Stimulated activated CD4-positive, alpha-beta T cell treated with anti-CD3 and anti-CD28 coated beads, Interleukin-4, amount 100 ng/mL, for 48 hours (primary cell): ENCODE measurements around the gene WBP1.

ENCODE experiments used
- DNase-seq, 2 donors: peaks; one replicate each; pipeline ENCODE4 v3.0.0-alpha.2; 2020; ENCODE audit warnings: low read depth in 2 of 2

Gene WBP1

GRCh38 chr2:74502720-74503505 lies 44.7 kb downstream of the WBP1 start:
- DNase-seq = peak in 1 of 2 donors; percentile 39

DNA sequence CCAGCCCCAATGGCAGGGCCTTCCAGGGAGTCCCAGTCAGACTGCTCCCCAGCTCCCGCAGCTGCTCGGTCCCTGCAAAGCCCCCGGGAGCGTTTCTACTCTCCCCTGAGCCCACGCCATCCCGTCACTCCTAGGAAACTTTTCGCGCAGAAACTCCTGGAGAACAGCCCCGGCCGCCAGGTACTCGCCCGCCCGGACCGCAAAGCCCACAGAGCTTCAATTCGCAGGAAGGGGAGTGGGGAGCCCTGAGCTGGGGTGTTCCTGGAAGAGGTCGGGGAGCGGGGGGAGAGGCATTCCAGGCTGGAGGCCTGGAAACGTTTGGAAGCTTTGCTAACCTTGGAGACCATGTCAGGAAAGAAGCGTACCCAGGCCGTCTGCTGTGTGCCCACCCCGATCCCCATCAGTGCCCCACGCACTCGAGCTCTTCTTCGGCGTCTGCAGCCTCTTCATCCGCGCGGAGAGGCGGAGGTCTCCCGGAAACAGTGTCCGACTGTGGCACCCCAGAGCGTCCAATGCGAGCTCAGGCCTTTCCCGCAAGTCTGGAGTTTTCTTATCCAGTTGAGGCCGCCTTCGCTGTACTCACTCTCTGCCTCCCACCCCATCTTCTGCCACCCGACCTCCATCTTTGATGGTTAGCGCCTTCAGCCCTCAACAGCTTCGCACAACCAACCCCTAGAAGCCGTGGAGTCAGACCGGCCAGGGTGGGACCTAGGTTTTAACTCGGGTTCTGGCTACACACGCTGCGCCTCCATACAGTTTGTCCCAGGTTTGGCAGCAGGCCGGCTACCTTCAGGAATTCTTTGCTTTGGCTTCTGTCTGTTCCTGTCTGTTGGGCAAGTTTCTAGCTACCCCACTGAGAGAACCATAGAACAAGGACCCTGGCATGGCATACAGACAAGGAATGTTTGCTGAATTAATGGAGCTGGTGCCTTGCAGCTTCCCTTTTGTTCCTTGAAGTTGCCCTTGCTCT lies 45.6 kb downstream of the WBP1 start:
- DNase-seq = no peak

DNA sequence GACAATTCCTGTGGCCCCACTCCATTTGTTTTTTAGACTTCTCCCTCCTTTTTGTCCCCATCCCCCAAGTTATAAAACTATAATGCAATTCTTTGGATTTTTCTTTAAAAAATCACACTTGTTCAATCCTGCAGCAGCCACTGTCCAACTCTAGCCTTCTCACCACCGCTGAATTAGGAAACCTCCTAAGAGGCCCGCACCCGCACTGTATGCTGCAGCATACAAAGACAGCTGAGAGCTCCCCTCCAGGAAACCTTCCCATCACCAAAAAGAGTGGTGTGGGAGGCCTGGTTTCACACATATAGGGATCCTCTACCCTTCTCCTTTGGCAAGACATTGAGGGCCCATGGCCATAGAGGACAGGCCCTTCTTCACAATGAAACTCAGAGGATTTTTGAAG lies 46.4 kb downstream of the WBP1 start:
- DNase-seq = no peak

DNA sequence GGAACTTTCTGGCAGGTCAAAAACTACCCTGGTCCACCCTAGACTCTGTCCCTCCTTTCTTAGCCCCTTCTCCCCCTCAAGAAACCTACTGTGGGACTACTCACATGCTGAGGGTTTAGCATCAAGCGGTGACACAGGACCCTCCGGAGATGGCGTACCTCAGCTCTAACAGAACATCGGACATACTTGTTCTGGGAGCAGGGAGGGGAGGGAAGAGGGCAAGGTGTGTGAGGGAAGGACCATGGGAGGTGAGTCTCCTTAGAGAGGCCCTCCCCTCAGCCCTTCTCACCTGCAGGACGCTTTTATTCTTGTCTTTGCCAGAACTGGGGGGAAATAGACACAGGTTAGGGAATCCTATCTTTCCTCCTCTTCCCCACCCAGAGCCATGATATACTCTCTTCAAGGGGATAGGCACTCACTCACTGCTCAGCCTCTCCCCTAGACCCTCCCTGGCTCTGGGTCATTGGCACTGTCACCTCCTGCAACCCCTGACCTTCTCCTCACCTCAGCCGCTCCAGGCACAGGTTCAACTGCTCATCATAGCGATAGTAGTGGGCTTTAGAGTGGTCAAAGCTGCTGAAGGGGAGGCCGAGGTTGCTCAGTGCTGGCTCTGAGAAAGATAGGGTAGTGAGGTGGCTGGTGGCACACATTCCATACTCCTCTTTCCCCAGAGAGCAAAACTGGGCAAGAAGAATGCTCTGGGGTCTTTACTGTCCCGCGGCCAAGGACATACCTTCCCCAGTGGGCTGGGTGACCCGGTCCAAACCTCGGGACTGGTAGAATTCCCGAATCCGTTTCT lies 47.4 kb downstream of the WBP1 start:
- DNase-seq = no peak

DNA sequence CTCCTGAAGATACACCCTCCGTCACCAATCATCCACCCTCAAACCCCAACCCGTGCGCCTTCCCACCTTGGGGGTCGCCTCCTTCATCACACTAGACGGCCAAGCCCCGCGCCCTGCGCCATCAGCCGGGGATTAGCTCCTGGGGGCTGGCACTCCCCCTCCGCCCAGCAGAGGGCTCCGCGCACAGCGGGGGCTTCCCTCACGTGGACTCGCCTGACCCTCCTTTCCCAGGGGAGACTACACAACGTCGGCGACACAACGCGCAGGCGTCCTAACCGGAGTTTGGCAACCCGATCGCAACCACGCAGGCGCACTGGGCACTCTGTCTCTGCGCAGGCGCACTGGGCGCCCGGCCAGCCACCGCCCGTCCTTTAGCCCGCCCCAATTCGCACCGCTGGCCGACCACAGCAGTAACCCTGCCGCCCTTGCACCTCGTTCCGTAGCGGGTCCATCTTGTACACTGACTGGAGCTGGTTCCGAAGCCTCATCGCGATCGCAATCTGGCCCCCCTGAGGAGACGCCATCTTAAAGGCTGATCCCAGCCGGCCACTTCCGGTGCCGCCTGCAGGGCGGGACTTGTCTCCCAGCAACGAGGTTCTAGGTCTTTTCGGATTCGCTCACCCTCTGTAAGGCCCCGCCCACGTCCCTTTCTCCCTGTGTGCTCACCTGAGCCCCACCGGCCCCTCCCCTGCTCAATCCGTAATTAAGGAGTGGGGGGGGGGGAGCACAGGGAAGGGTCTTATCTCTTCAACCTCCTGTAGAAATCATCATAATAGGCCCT lies 49.1 kb downstream of the WBP1 start, which contains the start of gene PCGF1:
TSS of gene PCGF1 (minus strand) at position 551 of the 781 bp plus-strand sequence. CDS start at position 524, 27 bp downstream.
- DNase-seq = peak; percentile 98 to 99

- no peak for DNase-seq
Measured at GRCh38 chr2:74507926-74508520, 49.8 kb downstream of the WBP1 start.

GRCh38 chr2:74510272-74510671 lies 52.0 kb downstream of the WBP1 start:
- no peak for DNase-seq
